NB4 (cell line): ENCODE measurements around the gene ERICH4.

ENCODE experiments used
- POLR2A ChIP-seq: IDR thresholded peaks from 2 replicates; pipeline ENCODE4 v1.6.1; 2011; ENCODE audit warnings: mild to moderate bottlenecking; ENCODE audit not compliant: insufficient read length; ENCODE audit errors: extremely low read depth
- TF ChIP-seq, protein P1 (sequence below): IDR thresholded peaks from 2 replicates; pipeline ENCODE4 v1.6.1; 2011; ENCODE audit warnings: low read depth, low read length
- TF ChIP-seq, protein P2 (sequence below): IDR thresholded peaks from one replicate; pipeline ENCODE4 v1.5.1; 2012; ENCODE audit warnings: low read depth, low read length

DNA sequence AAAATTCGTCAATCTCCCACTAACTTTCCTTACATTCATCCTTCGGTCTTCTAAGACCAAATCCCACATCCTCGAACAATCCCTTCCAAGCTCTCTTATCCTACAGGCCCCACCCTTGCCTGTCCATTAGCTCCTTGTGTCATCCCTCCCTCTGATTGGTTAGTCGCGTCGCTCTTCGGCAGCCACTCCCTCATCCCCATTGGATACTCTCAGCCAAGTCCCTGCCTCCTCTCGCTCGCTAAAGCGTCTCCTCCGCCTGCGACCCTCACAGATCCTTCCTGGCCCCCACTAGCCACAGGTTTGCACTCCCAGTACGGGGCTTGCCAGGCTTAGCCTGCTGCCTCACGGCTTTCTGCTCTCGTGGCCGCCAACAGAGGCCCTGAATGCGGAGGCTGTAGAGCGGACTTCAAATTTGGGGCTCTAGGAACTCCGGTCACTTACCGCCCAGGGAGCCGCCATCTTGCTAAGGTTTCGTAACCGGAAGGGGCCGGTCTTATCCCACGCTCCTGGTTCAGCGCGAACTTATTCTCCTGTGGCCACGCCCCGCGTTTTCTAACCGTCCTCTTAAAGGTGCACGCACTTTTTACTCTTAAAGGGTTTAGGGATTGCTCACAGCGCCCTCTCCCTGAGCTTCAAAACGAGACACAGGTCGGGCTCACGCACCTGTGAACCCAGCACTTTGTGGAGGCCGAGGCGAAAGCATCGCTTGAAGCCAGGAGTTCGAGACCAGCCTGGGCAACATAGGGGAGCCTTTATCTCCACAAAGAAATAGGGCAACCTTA is 3.3 kb upstream of the ERICH4 start, which contains the start of gene DMAC2:
- peak; percentile 54 for TF ChIP-seq POLR2A
- TF ChIP-seq, protein P1, sequence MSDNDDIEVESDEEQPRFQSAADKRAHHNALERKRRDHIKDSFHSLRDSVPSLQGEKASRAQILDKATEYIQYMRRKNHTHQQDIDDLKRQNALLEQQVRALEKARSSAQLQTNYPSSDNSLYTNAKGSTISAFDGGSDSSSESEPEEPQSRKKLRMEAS = peak; percentile 31; the same call in 1 of the 2 replicates
- TF ChIP-seq, protein P2, sequence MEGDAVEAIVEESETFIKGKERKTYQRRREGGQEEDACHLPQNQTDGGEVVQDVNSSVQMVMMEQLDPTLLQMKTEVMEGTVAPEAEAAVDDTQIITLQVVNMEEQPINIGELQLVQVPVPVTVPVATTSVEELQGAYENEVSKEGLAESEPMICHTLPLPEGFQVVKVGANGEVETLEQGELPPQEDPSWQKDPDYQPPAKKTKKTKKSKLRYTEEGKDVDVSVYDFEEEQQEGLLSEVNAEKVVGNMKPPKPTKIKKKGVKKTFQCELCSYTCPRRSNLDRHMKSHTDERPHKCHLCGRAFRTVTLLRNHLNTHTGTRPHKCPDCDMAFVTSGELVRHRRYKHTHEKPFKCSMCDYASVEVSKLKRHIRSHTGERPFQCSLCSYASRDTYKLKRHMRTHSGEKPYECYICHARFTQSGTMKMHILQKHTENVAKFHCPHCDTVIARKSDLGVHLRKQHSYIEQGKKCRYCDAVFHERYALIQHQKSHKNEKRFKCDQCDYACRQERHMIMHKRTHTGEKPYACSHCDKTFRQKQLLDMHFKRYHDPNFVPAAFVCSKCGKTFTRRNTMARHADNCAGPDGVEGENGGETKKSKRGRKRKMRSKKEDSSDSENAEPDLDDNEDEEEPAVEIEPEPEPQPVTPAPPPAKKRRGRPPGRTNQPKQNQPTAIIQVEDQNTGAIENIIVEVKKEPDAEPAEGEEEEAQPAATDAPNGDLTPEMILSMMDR = peak; percentile 37
